H1 (cell line): ENCODE results near the gene LTN1. TPM values are rescaled to one million over a fixed set of nuclear protein-coding genes. Genes with fewer than 3 reads are reported as not detected.

Source experiments
- CTCF ChIA-PET: fragments of 300-600 bp; sonication (Branson Sonifier 250); formaldehyde crosslinking; loops from one replicate; lab custom pipeline; 2021; ENCODE audit not compliant: partially characterized antibody; lab: Charles Lee
- POLR2A ChIA-PET: fragments of 300-600 bp; sonication (Branson Sonifier 250); formaldehyde crosslinking; loops from one replicate; lab custom pipeline; 2021; ENCODE audit warnings: inconsistent platforms; ENCODE audit not compliant: partially characterized antibody; lab: Charles Lee
- DNase-seq, 2 experiments: peaks; one replicate each; pipeline versions ENCODE4 v3.0.0 to v3.0.0-alpha.2; 2010 to 2022; ENCODE audit warnings: low spot score in 2 of 2, low read depth in 1 of 2, mixed read lengths in 1 of 2
- FAIRE-seq: peaks from 2 replicates; lab custom pipeline; 2011; peaks lifted over from hg19 to GRCh38; lab: Jason Lieb, UNC
- H2AFZ ChIP-seq: 2 replicates; pipeline ENCODE4 v1.8.1; 2012; ENCODE audit warnings: low read length, inconsistent platforms
- H2AK5ac ChIP-seq: 2 replicates; pipeline ENCODE4 v1.6.1; 2013; ENCODE audit warnings: low read depth, low read length
- H2BK120ac ChIP-seq: replicated peaks from 2 replicates; pipeline ENCODE3; 2013; ENCODE audit warnings: low read depth, low read length, inconsistent platforms
- H2BK12ac ChIP-seq: 2 replicates; pipeline ENCODE4 v1.6.1; 2013; ENCODE audit warnings: low read depth, low read length
- H2BK15ac ChIP-seq: 2 replicates; pipeline ENCODE4 v1.6.1; 2013; ENCODE audit warnings: low read length
- H2BK20ac ChIP-seq: 2 replicates; pipeline ENCODE4 v1.6.1; 2013; ENCODE audit warnings: low read length
- H2BK5ac ChIP-seq: 2 replicates; pipeline ENCODE4 v1.6.1; 2013; ENCODE audit warnings: low read depth, low read length
- H3K14ac ChIP-seq: 2 replicates; pipeline ENCODE4 v1.6.1; 2013; ENCODE audit warnings: inconsistent platforms; ENCODE audit not compliant: insufficient read length
- H3K18ac ChIP-seq: 2 replicates; pipeline ENCODE4 v1.6.1; 2013; ENCODE audit warnings: low read length; ENCODE audit errors: extremely low read depth
- H3K23ac ChIP-seq: 2 replicates; pipeline ENCODE4 v1.6.1; 2013; ENCODE audit warnings: inconsistent platforms; ENCODE audit not compliant: insufficient read length
- H3K23me2 ChIP-seq: 2 replicates; pipeline ENCODE4 v1.6.1; 2013; ENCODE audit warnings: low read depth, low read length
- H3K27ac ChIP-seq: 2 replicates; pipeline ENCODE4 v1.6.1; 2011; ENCODE audit warnings: low read depth, low read length, inconsistent platforms
- H3K27me3 ChIP-seq, 4 experiments: replicated peaks in 1 of 4; 1 replicate in 1 of 4; 2 replicates in 3 of 4; pipeline versions ENCODE4 v1.6.1 to v1.8.1; 2011 to 2013; ENCODE audit warnings: low read length in 3 of 4, mild to moderate bottlenecking in 3 of 4, inconsistent platforms in 2 of 4, mixed read lengths in 2 of 4, moderate library complexity in 1 of 4; ENCODE audit not compliant: control insufficient read depth in 3 of 4, insufficient read depth in 3 of 4; ENCODE audit errors: extremely low read depth in 1 of 4
- H3K36me3 ChIP-seq, 4 experiments: 2 replicates each; pipeline versions ENCODE4 v1.6.1 to v1.8.1; 2011 to 2013; ENCODE audit warnings: mild to moderate bottlenecking in 4 of 4, low read length in 3 of 4, moderate library complexity in 2 of 4, control low read depth in 1 of 4, inconsistent platforms in 1 of 4; ENCODE audit not compliant: insufficient read depth in 4 of 4, control insufficient read depth in 2 of 4
- H3K4ac ChIP-seq: replicated peaks from 2 replicates; pipeline ENCODE3; 2013; ENCODE audit warnings: low read length, low read depth, mixed read lengths, inconsistent platforms; ENCODE audit not compliant: insufficient read length
- H3K4me1 ChIP-seq, 4 experiments: replicated peaks in 1 of 4; 1 replicate in 1 of 4; 2 replicates in 3 of 4; pipeline versions ENCODE4 v1.6.1 to v1.8.1; 2011 to 2013; ENCODE audit warnings: low read length in 3 of 4, inconsistent platforms in 2 of 4, mixed read lengths in 1 of 4; ENCODE audit not compliant: insufficient read depth in 4 of 4, control insufficient read depth in 3 of 4
- H3K4me2 ChIP-seq, 2 experiments: 2 replicates each; pipeline versions ENCODE4 v1.6.1 to v1.8.1; 2011 to 2013; ENCODE audit warnings: low read depth in 2 of 2, low read length in 2 of 2, control low read depth in 1 of 2, inconsistent platforms in 1 of 2, mild to moderate bottlenecking in 1 of 2; ENCODE audit not compliant: insufficient read depth in 1 of 2
- H3K4me3 ChIP-seq, 4 experiments: fragments of 200-600, 300-600 bp in 1 of 4; sonication (generic), shearing (Covaris generic), sonication (Bioruptor Twin) in 1 of 4; 2 replicates each; pipeline versions ENCODE4 v1.5.1 to v1.8.1; 2011 to 2016; ENCODE audit warnings: low read length in 4 of 4, low read depth in 3 of 4, control low read depth in 2 of 4, inconsistent platforms in 2 of 4, mild to moderate bottlenecking in 2 of 4, mixed read lengths in 1 of 4, moderate library complexity in 1 of 4; ENCODE audit not compliant: insufficient read depth in 2 of 4; ENCODE audit errors: extremely low read depth in 1 of 4
- H3K56ac ChIP-seq: replicated peaks from 2 replicates; pipeline ENCODE3; 2013; ENCODE audit warnings: low read depth, mild to moderate bottlenecking, mixed read lengths, low read length, inconsistent platforms; ENCODE audit not compliant: insufficient read length
- H3K79me1 ChIP-seq: 2 replicates; pipeline ENCODE4 v1.6.1; 2013; ENCODE audit warnings: low read depth, low read length, control low read depth
- H3K79me2 ChIP-seq, 2 experiments: 2 replicates each; pipeline versions ENCODE4 v1.6.1 to v1.8.1; 2012 to 2013; ENCODE audit warnings: low read length in 2 of 2, mild to moderate bottlenecking in 2 of 2, inconsistent platforms in 1 of 2; ENCODE audit not compliant: insufficient read depth in 2 of 2, control insufficient read depth in 1 of 2
- H3K9ac ChIP-seq, 4 experiments: replicated peaks in 1 of 4; 1 replicate in 1 of 4; 2 replicates in 3 of 4; pipeline versions ENCODE4 v1.6.1 to v1.8.1; 2011 to 2013; ENCODE audit warnings: low read depth in 3 of 4, low read length in 3 of 4, control low read depth in 2 of 4, mild to moderate bottlenecking in 2 of 4, moderate library complexity in 2 of 4, inconsistent platforms in 1 of 4; ENCODE audit errors: extremely low read depth in 1 of 4
- H3K9me3 ChIP-seq, 2 experiments: 2 replicates each; pipeline versions ENCODE4 v1.6.1 to v1.8.1; 2012 to 2013; ENCODE audit warnings: mild to moderate bottlenecking in 2 of 2, moderate library complexity in 2 of 2, control low read depth in 1 of 2, inconsistent platforms in 1 of 2, low read depth in 1 of 2, low read length in 1 of 2, mixed read lengths in 1 of 2; ENCODE audit not compliant: insufficient read depth in 2 of 2
- H4K20me1 ChIP-seq, 2 experiments: replicated peaks in 1 of 2; 2 replicates each; pipeline versions ENCODE3 to v1.8.1; 2011 to 2013; ENCODE audit warnings: inconsistent platforms in 2 of 2, low read length in 2 of 2, mild to moderate bottlenecking in 1 of 2; ENCODE audit not compliant: insufficient read depth in 2 of 2, control insufficient read depth in 1 of 2
- H4K5ac ChIP-seq: 2 replicates; pipeline ENCODE4 v1.6.1; 2013; ENCODE audit warnings: low read length, low read depth, mixed read lengths, inconsistent platforms; ENCODE audit not compliant: insufficient read length
- H4K8ac ChIP-seq: 2 replicates; pipeline ENCODE4 v1.8.0; 2013; ENCODE audit warnings: mild to moderate bottlenecking, moderate library complexity, low read length, inconsistent platforms; ENCODE audit not compliant: insufficient read depth; ENCODE audit errors: extremely low read depth
- H4K91ac ChIP-seq: replicated peaks from 2 replicates; pipeline ENCODE3; 2013; ENCODE audit warnings: low read length, mixed read lengths, inconsistent platforms; ENCODE audit not compliant: insufficient read length
- ATF3 ChIP-seq: IDR thresholded peaks from 2 replicates; pipeline ENCODE4 v1.6.1; 2011; ENCODE audit warnings: low read depth, mild to moderate bottlenecking, low read length; ENCODE audit not compliant: insufficient read depth
- CHD1 ChIP-seq: IDR thresholded peaks from 2 replicates; pipeline ENCODE4 v1.6.1; 2012; ENCODE audit warnings: low read depth, low read length, improper control_type of control experiment
- EGR1 ChIP-seq: IDR thresholded peaks from 2 replicates; pipeline ENCODE4 v1.6.1; 2011; ENCODE audit warnings: low read depth, low read length, borderline replicate concordance
- EZH2 ChIP-seq: fragments of 200-600 bp; sonication (generic); IDR thresholded peaks from 2 replicates; pipeline ENCODE4 v1.7.1; 2012; ENCODE audit warnings: low read depth, mild to moderate bottlenecking, moderate library complexity, low read length, inconsistent platforms; ENCODE audit not compliant: severe bottlenecking
- HDAC2 ChIP-seq, 2 experiments: fragments of 300-600 bp in 1 of 2; sonication (generic) in 1 of 2; IDR thresholded peaks; 2 replicates each; pipeline ENCODE4 v1.6.1; 2011 to 2012; ENCODE audit warnings: low read depth in 2 of 2, low read length in 2 of 2, mild to moderate bottlenecking in 2 of 2, moderate library complexity in 2 of 2, borderline replicate concordance in 1 of 2, inconsistent platforms in 1 of 2
- HDAC6 ChIP-seq: IDR thresholded peaks from one replicate; pipeline ENCODE4 v1.7.1; 2012; ENCODE audit warnings: low read depth, mild to moderate bottlenecking, inconsistent platforms, low read length, moderate library complexity
- JUN ChIP-seq: IDR thresholded peaks from 2 replicates; pipeline ENCODE4 v1.6.1; 2011; ENCODE audit warnings: low read depth, mild to moderate bottlenecking, improper control_type of control experiment, low read length
- JUND ChIP-seq: IDR thresholded peaks from 2 replicates; pipeline ENCODE4 v1.6.1; 2011; ENCODE audit warnings: mild to moderate bottlenecking, improper control_type of control experiment, low read length
- KDM1A ChIP-seq: fragments of 200-600, 300-600 bp; sonication (generic); IDR thresholded peaks from 2 replicates; pipeline ENCODE4 v1.7.1; 2016; ENCODE audit warnings: mild to moderate bottlenecking, low read length, borderline replicate concordance
- NRF1 ChIP-seq: IDR thresholded peaks from 2 replicates; pipeline ENCODE4 v1.6.1; 2011; ENCODE audit warnings: mild to moderate bottlenecking, low read depth, low read length, improper control_type of control experiment
- SIRT6 ChIP-seq: IDR thresholded peaks from one replicate; pipeline ENCODE4 v1.7.1; 2012; ENCODE audit warnings: low read length, inconsistent platforms
- SP4 ChIP-seq: IDR thresholded peaks from 2 replicates; pipeline ENCODE4 v1.6.1; 2012; ENCODE audit warnings: low read length, inconsistent platforms
- SUZ12 ChIP-seq: fragments of 200-600 bp; sonication (generic); IDR thresholded peaks from 2 replicates; pipeline ENCODE4 v1.6.1; 2012; ENCODE audit warnings: mild to moderate bottlenecking, inconsistent platforms, low read length, moderate library complexity, mixed read lengths
- ZNF274 ChIP-seq: IDR thresholded peaks from 2 replicates; pipeline ENCODE4 v1.7.0; 2012; ENCODE audit warnings: low read length, borderline replicate concordance; ENCODE audit errors: extremely low read depth
- WGBS, 2 experiments: shearing (Covaris generic) in 1 of 2; methylation state at CpG; one replicate each; pipeline versions ENCODE4 v1.1.6 to v1.1.7; 2013 to 2015; ENCODE audit warnings: low lambda C conversion rate in 2 of 2, mixed read lengths in 2 of 2, inconsistent platforms in 1 of 2, low coverage in 1 of 2, missing lambda C conversion rate in 1 of 2; ENCODE audit not compliant: insufficient replicate concordance in 2 of 2, insufficient coverage in 1 of 2, insufficient read length in 1 of 2; ENCODE audit errors: extremely low coverage in 1 of 2, missing lambda C conversion rate in 1 of 2; 5-methylcytosine and 5-hydroxymethylcytosine counted together
- polyA plus RNA-seq, 7 experiments: library from polyadenylated mRNA; depleted of rRNA in 3 of 7; stranded (reverse) in 5 of 7; unstranded in 2 of 7; fragments of >200 nt in 5 of 7; fragments of 200-250 nt in 2 of 7; gene quantifications; 1 replicate in 5 of 7; 2 replicates in 1 of 7; 4 replicates in 1 of 7; pipeline versions ENCODE4 v1.2.1 to v1.2.3, GENCODE V29; 2011 to 2013; ENCODE audit warnings: missing spikeins in 2 of 7, mixed read lengths in 2 of 7
- total RNA-seq: library from RNA; stranded (reverse); fragmentation: NEBNext Ultra II Directional; extraction: Animal tissue kit (Norgen Biotek cat#: 25700); gene quantifications from 2 replicates; pipeline ENCODE4 v1.2.1, GENCODE V29; 2021

LTN1 gene
- total and polyA plus RNA-seq, 2 of the 8 experiments (the other 6 are each of a cell fraction or from before 2014, with no cell fraction given): 3.2 to 23.5 TPM

GRCh38 chr21:29029524-29029923 is 36.8 kb upstream of the LTN1 start:
- DNase-seq (no peak), FAIRE-seq (no peak)
- H3K27me3 ChIP-seq: no peaks in the 10 kb centered on the region
- H3K4me3 ChIP-seq: no peak overlapping the region
- no peak overlapping the region for H2BK5ac ChIP-seq
- H3K4me2 ChIP-seq: no peak overlapping the region
- H3K18ac ChIP-seq: no peak overlapping the region
- no peaks in the 10 kb centered on the region; the same call in 1 of the 2 replicates for H3K79me1 ChIP-seq
- no peaks in the 10 kb centered on the region for H3K9me3 ChIP-seq
- H3K9ac ChIP-seq: no peak overlapping the region
- peaks cover 0 to 30% of the 10 kb centered on the region in 2 experiments; a peak in 2 of 4 replicates for H3K79me2 ChIP-seq
- peaks cover 5% of the 10 kb centered on the region; the same call in 1 of the 2 replicates for H3K23me2 ChIP-seq
- no peak overlapping the region for H2BK12ac ChIP-seq
- H4K5ac ChIP-seq: no peak overlapping the region
- no peak overlapping the region for H3K27ac ChIP-seq
- H4K20me1 ChIP-seq: peaks cover 0 to 5% of the 10 kb centered on the region in 2 experiments
- WGBS, 2 experiments: 92% methylated on average over 1 of the region's 1 CpG; no CpG with 5 or more reads in 1 of the 2 experiments
- no peak overlapping the region for H2BK20ac ChIP-seq
- no peak overlapping the region for H3K56ac ChIP-seq
- H3K36me3 ChIP-seq: peaks cover 3 to 23% (median 14%) of the 10 kb centered on the region in 4 experiments; a peak in 6 of 8 replicates
- ChIA-PET CTCF (no interaction called here), POLR2A (interaction anchor here (1.0 kb wide), 1 partner anchor 20 kb away, joined by 3 read pairs; no protein-coding TSS in a partner anchor)
- H2BK15ac ChIP-seq: no peak overlapping the region
- H2AK5ac ChIP-seq: no peak overlapping the region
- no peak overlapping the region for H3K4ac ChIP-seq
- no peak overlapping the region for H3K14ac ChIP-seq
- no peak overlapping the region for H4K91ac ChIP-seq
- H2BK120ac ChIP-seq: no peak overlapping the region
- H3K23ac ChIP-seq: no peak overlapping the region
- no peaks in the 10 kb centered on the region for H3K4me1 ChIP-seq
- no peak overlapping the region for H4K8ac ChIP-seq
- H2AFZ ChIP-seq: no peak overlapping the region
- TF ChIP-seq EZH2 (no peak), EGR1 (no peak), ZNF274 (no peak), JUN (no peak), SP4 (no peak), KDM1A (no peak), CHD1 (no peak), JUND (no peak), HDAC2 (IDR thresholded peaks at IDR 0.05; ENCODE audit: borderline replicate concordance in 1 of 2, low read depth in 2 of 2, low read length in 2 of 2) (no peak), ATF3 (no peak), NRF1 (no peak), HDAC6 (no peak), SUZ12 (no peak), SIRT6 (no peak)
